Activated CD4-positive, alpha-beta memory T cell treated with anti-CD3 and anti-CD28 coated beads, Interleukin-2, amount 10 ng/mL, durations not matched to agents 7 days and 5 days (primary cell): ENCODE data around the gene ADAMTS14. TPM values are rescaled to one million over a fixed set of nuclear protein-coding genes. Genes with fewer than 3 reads are reported as not detected.

ENCODE experiments used
- CTCF ChIA-PET: fragments of 350-600 bp; sonication (Branson Sonifier 250); formaldehyde crosslinking; loops from one replicate; lab custom pipeline; 2021; ENCODE audit warnings: antibody characterized with exemption, inconsistent platforms; lab: Charles Lee
- POLR2A ChIA-PET: fragments of 350-600 bp; sonication (Branson Sonifier 250); formaldehyde crosslinking; loops from one replicate; lab custom pipeline; 2021; ENCODE audit warnings: antibody characterized with exemption; lab: Charles Lee
- DNase-seq: peaks from one replicate; pipeline ENCODE4 v3.0.0-alpha.2; 2020
- H3K27ac Mint-ChIP-seq: one replicate; pipeline ENCODE4 v1.8.0; 2021; ENCODE audit warnings: mild to moderate bottlenecking, mixed read lengths
- H3K27me3 Mint-ChIP-seq: one replicate; pipeline ENCODE4 v1.8.0; 2021; ENCODE audit warnings: mixed read lengths
- H3K36me3 Mint-ChIP-seq: one replicate; pipeline ENCODE4 v1.8.0; 2021; ENCODE audit warnings: low read depth, mixed read lengths
- H3K4me1 Mint-ChIP-seq: one replicate; pipeline ENCODE4 v1.8.0; 2021; ENCODE audit warnings: mixed read lengths
- H3K4me3 Mint-ChIP-seq: one replicate; pipeline ENCODE4 v1.8.0; 2021; ENCODE audit warnings: mild to moderate bottlenecking, mixed read lengths
- H3K9me3 Mint-ChIP-seq: one replicate; pipeline ENCODE4 v1.8.0; 2021; ENCODE audit warnings: mixed read lengths
- total RNA-seq, 2 experiments: library from RNA; stranded (reverse); gene quantifications; one replicate each; pipeline ENCODE4 v1.2.3, GENCODE V29; 2021

ADAMTS14 gene
- total RNA-seq, 2 experiments from 2014 or later, result not detected

- Mint-ChIP-seq H3K27ac (no peak overlapping the region), H3K36me3 (no peaks in the 10 kb centered on the region), H3K4me3 (no peak overlapping the region), H3K9me3 (no peaks in the 10 kb centered on the region), H3K4me1 (no peaks in the 10 kb centered on the region), H3K27me3 (peaks cover 3% of the 10 kb centered on the region)
- DNase-seq, result no peak
- ChIA-PET POLR2A (no interaction called here), CTCF (interaction anchor here (1.5 kb wide), 1 partner anchor 201 kb away, joined by 4 read pairs; no protein-coding TSS in a partner anchor)
Observed at GRCh38 chr10:70752571-70752970, 80.3 kb downstream of the ADAMTS14 start.

- DNase-seq, result no peak
- CTCF ChIA-PET, result interaction anchor here (1.5 to 1.9 kb wide), 2 partner anchors 194 to 202 kb away, joined by 4 to 7 read pairs; no protein-coding TSS in a partner anchor
- Mint-ChIP-seq H3K27ac (no peak overlapping the region), H3K4me3 (no peak overlapping the region), H3K9me3 (no peaks in the 10 kb centered on the region), H3K4me1 (no peaks in the 10 kb centered on the region), H3K36me3 (no peaks in the 10 kb centered on the region), H3K27me3 (peaks cover 3% of the 10 kb centered on the region)
- POLR2A ChIA-PET, result no interaction called here
Observed at GRCh38 chr10:70753026-70753663, 80.8 kb downstream of the ADAMTS14 start.

GRCh38 chr10:70753841-70754621 is 81.7 kb downstream of the ADAMTS14 start:
- CTCF ChIA-PET, result interaction anchor here (1.5 to 2.0 kb wide), 3 partner anchors 195 to 205 kb away, joined by 4 to 7 read pairs (median 4); no protein-coding TSS in a partner anchor
- DNase-seq, result no peak
- Mint-ChIP-seq H3K4me1 (peaks cover 4% of the 10 kb centered on the region), H3K9me3 (no peaks in the 10 kb centered on the region), H3K27me3 (peaks cover 3% of the 10 kb centered on the region), H3K27ac (no peak overlapping the region), H3K36me3 (no peaks in the 10 kb centered on the region), H3K4me3 (no peak overlapping the region)
- POLR2A ChIA-PET, result no interaction called here

GRCh38 chr10:70756700-70757360 is 84.5 kb downstream of the ADAMTS14 start:
- ChIA-PET POLR2A (no interaction called here), CTCF (interaction anchor here (1.0 to 1.6 kb wide), 3 partner anchors 198 to 208 kb away, joined by 3 to 9 read pairs (median 7); no protein-coding TSS in a partner anchor)
- Mint-ChIP-seq H3K27me3 (peaks cover 3% of the 10 kb centered on the region), H3K36me3 (no peaks in the 10 kb centered on the region), H3K4me1 (peaks cover 8% of the 10 kb centered on the region), H3K4me3 (no peak overlapping the region), H3K27ac (no peak overlapping the region), H3K9me3 (no peaks in the 10 kb centered on the region)
- no peak for DNase-seq

GRCh38 chr10:70757856-70758255 is 85.5 kb downstream of the ADAMTS14 start:
- DNase-seq, result no peak
- CTCF ChIA-PET, result interaction anchor here (1.0 to 2.0 kb wide), 10 partner anchors 9 to 297 kb away, joined by 3 to 9 read pairs (median 5); no protein-coding TSS in a partner anchor
- H3K27ac Mint-ChIP-seq, result no peak overlapping the region
- POLR2A ChIA-PET, result no interaction called here
- no peak overlapping the region for H3K4me3 Mint-ChIP-seq
- no peaks in the 10 kb centered on the region for H3K9me3 Mint-ChIP-seq
- peaks cover 8% of the 10 kb centered on the region for H3K4me1 Mint-ChIP-seq
- H3K27me3 Mint-ChIP-seq, result peaks cover 3% of the 10 kb centered on the region
- H3K36me3 Mint-ChIP-seq, result no peaks in the 10 kb centered on the region

GRCh38 chr10:70758757-70759514 is 86.6 kb downstream of the ADAMTS14 start:
- CTCF ChIA-PET, result interaction anchor here (1.0 to 2.6 kb wide), 16 partner anchors 10 to 298 kb away, joined by 3 to 19 read pairs (median 4); no protein-coding TSS in a partner anchor
- DNase-seq, result peak; percentile 69
- no peak overlapping the region for H3K27ac Mint-ChIP-seq

GRCh38 chr10:70759781-70760180 is 87.5 kb downstream of the ADAMTS14 start:
- no peak for DNase-seq
- Mint-ChIP-seq H3K4me1 (peaks cover 8% of the 10 kb centered on the region), H3K27me3 (no peaks in the 10 kb centered on the region), H3K9me3 (no peaks in the 10 kb centered on the region), H3K36me3 (no peaks in the 10 kb centered on the region), H3K27ac (no peak overlapping the region), H3K4me3 (no peak overlapping the region)
- CTCF ChIA-PET, result interaction anchor here (1.5 to 2.6 kb wide), 6 partner anchors 14 to 211 kb away, joined by 5 to 19 read pairs (median 8); no protein-coding TSS in a partner anchor
- POLR2A ChIA-PET, result no interaction called here

More at GRCh38 chr10:70758757-70759514, 86.6 kb downstream of the ADAMTS14 start:
- H3K27me3 Mint-ChIP-seq, result peaks cover 3% of the 10 kb centered on the region
- H3K36me3 Mint-ChIP-seq, result no peaks in the 10 kb centered on the region
- peaks cover 8% of the 10 kb centered on the region for H3K4me1 Mint-ChIP-seq
- POLR2A ChIA-PET, result no interaction called here
- no peaks in the 10 kb centered on the region for H3K9me3 Mint-ChIP-seq
- H3K4me3 Mint-ChIP-seq, result no peak overlapping the region

GRCh38 chr10:70760271-70760787 is 88.0 kb downstream of the ADAMTS14 start:
- Mint-ChIP-seq H3K27me3 (no peaks in the 10 kb centered on the region), H3K4me1 (peaks cover 8% of the 10 kb centered on the region), H3K27ac (no peak overlapping the region), H3K36me3 (no peaks in the 10 kb centered on the region), H3K4me3 (no peak overlapping the region), H3K9me3 (peaks cover 3% of the 10 kb centered on the region)
- DNase-seq, result no peak
- CTCF ChIA-PET, result interaction anchor here (1.1 to 2.6 kb wide), 4 partner anchors 18 to 210 kb away, joined by 3 to 8 read pairs (median 4); no protein-coding TSS in a partner anchor
- POLR2A ChIA-PET, result no interaction called here

- peaks cover 9% of the 10 kb centered on the region for H3K9me3 Mint-ChIP-seq
Observed at GRCh38 chr10:70761031-70761601, 88.8 kb downstream of the ADAMTS14 start.

GRCh38 chr10:70761727-70762350 is 89.5 kb downstream of the ADAMTS14 start:
- no peak for DNase-seq
- Mint-ChIP-seq H3K27ac (no peak overlapping the region), H3K36me3 (no peaks in the 10 kb centered on the region), H3K27me3 (peaks cover 3% of the 10 kb centered on the region), H3K9me3 (peaks cover 10% of the 10 kb centered on the region), H3K4me3 (no peak overlapping the region), H3K4me1 (peaks cover 8% of the 10 kb centered on the region)
- ChIA-PET CTCF (interaction anchor here (1.3 to 1.7 kb wide), 3 partner anchors 143 to 203 kb away, joined by 3 to 5 read pairs (median 5); no protein-coding TSS in a partner anchor), POLR2A (no interaction called here)

More at GRCh38 chr10:70761031-70761601, 88.8 kb downstream of the ADAMTS14 start:
- ChIA-PET CTCF (interaction anchor here (1.1 to 2.6 kb wide), 4 partner anchors 19 to 211 kb away, joined by 3 to 8 read pairs (median 4); no protein-coding TSS in a partner anchor), POLR2A (no interaction called here)
- H3K4me1 Mint-ChIP-seq, result peaks cover 8% of the 10 kb centered on the region
- H3K4me3 Mint-ChIP-seq, result no peak overlapping the region
- no peak overlapping the region for H3K27ac Mint-ChIP-seq
- no peaks in the 10 kb centered on the region for H3K27me3 Mint-ChIP-seq
- DNase-seq, result no peak
- H3K36me3 Mint-ChIP-seq, result no peaks in the 10 kb centered on the region

- DNase-seq, result no peak
- Mint-ChIP-seq H3K27ac (no peak overlapping the region), H3K36me3 (no peaks in the 10 kb centered on the region), H3K27me3 (peaks cover 3% of the 10 kb centered on the region), H3K4me1 (peaks cover 8% of the 10 kb centered on the region), H3K4me3 (no peak overlapping the region), H3K9me3 (peaks cover 10% of the 10 kb centered on the region)
- POLR2A ChIA-PET, result no interaction called here
- CTCF ChIA-PET, result interaction anchor here (1.7 kb wide), 1 partner anchor 204 kb away, joined by 5 read pairs; no protein-coding TSS in a partner anchor
Observed at GRCh38 chr10:70762441-70763175, 90.3 kb downstream of the ADAMTS14 start.
